AG04449 (cell line): ENCODE data around the gene CDC42EP1.
"Not testable (repeated sequence)": the region's sequence is repeated elsewhere in the genome, so short reads cannot be mapped to it uniquely, and the experiment has no call there.

Source experiments
- CTCF ChIA-PET: fragments of 350-600 bp; formaldehyde crosslinking; extraction: SDS; loops from one replicate; lab custom pipeline; 2021; ENCODE audit warnings: antibody characterized with exemption; lab: Yijun Ruan, JAX
- POLR2A ChIA-PET: fragments of 400-600, 350-600 bp; formaldehyde crosslinking; extraction: SDS; loops from one replicate; lab custom pipeline; 2020; ENCODE audit warnings: antibody characterized with exemption, inconsistent platforms; lab: Yijun Ruan, JAX
- DNase-seq: peaks from one replicate; pipeline ENCODE4 v3.0.0-alpha.2; 2010; ENCODE audit warnings: low read depth, low spot score
- H3K4me3 ChIP-seq: 2 replicates; pipeline ENCODE4 v1.5.1; 2011; ENCODE audit warnings: low read depth, mild to moderate bottlenecking, control low read depth, low read length
- TF ChIP-seq, protein P1 (sequence below): IDR thresholded peaks from one replicate; pipeline ENCODE4 v1.5.1; 2011; ENCODE audit warnings: mild to moderate bottlenecking, moderate library complexity, low read length, control low read depth, inconsistent platforms; ENCODE audit not compliant: insufficient read depth; ENCODE audit errors: missing control alignments

Gene CDC42EP1

DNA sequence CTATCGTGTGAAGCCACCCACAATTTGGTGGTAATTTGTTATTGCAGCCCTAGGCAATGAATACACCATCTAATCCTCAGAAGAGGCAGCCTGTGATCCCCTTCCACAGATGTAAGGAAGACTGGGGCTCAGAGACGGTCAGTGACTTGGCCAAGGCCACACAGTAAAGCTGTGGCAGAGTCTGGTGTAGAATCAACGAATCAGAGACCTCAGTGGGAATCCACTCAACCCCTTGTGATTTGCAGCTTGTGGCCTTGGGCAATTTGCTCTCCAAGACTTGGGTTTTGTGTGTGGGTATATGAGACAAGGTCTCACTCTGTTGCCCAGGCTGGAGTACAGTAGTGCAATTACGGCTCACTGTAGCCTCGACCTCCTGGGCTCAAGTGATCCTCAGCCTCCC lies 17.7 kb downstream of the CDC42EP1 start:
- ChIA-PET POLR2A (no interaction called here), CTCF (interaction anchor here (1.4 to 6.1 kb wide), 2 partner anchors 11 to 14 kb away, joined by 4 to 52 read pairs; no protein-coding TSS in a partner anchor)
- TF ChIP-seq, protein P1, sequence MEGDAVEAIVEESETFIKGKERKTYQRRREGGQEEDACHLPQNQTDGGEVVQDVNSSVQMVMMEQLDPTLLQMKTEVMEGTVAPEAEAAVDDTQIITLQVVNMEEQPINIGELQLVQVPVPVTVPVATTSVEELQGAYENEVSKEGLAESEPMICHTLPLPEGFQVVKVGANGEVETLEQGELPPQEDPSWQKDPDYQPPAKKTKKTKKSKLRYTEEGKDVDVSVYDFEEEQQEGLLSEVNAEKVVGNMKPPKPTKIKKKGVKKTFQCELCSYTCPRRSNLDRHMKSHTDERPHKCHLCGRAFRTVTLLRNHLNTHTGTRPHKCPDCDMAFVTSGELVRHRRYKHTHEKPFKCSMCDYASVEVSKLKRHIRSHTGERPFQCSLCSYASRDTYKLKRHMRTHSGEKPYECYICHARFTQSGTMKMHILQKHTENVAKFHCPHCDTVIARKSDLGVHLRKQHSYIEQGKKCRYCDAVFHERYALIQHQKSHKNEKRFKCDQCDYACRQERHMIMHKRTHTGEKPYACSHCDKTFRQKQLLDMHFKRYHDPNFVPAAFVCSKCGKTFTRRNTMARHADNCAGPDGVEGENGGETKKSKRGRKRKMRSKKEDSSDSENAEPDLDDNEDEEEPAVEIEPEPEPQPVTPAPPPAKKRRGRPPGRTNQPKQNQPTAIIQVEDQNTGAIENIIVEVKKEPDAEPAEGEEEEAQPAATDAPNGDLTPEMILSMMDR = no peak
- H3K4me3 ChIP-seq = no peak overlapping the region
- no peak for DNase-seq

DNA sequence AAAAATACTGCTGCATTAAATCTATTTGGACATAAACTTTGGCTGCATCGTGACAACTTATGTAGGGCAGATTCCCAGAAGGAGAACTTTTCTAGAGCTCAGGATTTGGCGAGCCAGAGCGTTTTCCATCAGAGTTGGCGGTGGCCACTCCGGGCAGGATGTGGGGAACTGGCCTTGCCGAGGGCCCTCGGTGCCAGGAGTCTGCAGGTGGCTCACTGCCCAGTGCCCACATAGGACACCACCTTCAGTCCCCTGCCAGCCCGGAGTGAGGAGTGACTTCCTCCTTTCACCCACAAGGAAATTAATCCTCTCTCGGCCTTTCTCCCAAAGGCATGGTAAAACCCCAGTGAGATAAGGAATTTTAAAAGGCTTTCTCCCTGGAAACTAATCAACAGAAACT lies 21.2 kb downstream of the CDC42EP1 start:
- ChIA-PET POLR2A (no interaction called here), CTCF (interaction anchor here (2.2 to 19.7 kb wide), 4 partner anchors 10 to 36 kb away, joined by 9 to 591 read pairs (median 34); no protein-coding TSS in a partner anchor)
- H3K4me3 ChIP-seq = no peak overlapping the region
- no peak for DNase-seq
- TF ChIP-seq, protein P1 = no peak

DNA sequence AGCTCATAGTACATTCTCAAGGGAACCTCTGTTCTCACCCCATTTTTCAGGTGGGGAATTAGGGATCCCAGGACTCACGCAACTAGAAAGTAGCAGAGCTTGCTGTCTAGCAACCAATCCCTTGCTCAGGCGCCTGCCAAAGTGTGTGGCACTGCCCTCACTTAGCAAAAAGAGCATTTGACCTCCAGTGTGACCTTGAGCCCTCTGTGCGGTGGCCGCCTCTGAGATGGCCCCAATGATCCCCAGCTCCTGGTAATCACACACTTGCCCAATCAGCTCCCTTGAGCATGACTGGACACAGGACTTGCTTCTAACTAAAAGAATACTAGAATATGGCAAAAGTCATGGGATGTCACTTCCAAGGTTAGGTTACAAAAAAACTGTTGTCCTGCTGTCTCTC lies 22.2 kb downstream of the CDC42EP1 start:
- TF ChIP-seq, protein P1 = no peak
- ChIA-PET CTCF (interaction anchor here (0.9 to 19.7 kb wide), 11 partner anchors 9 to 209 kb away, joined by 3 to 591 read pairs (median 3); no protein-coding TSS in a partner anchor), POLR2A (interaction anchor here (0.7 kb wide), 1 partner anchor 8 kb away, joined by 3 read pairs; no protein-coding TSS in a partner anchor)
- DNase-seq = no peak
- H3K4me3 ChIP-seq = no peak overlapping the region

DNA sequence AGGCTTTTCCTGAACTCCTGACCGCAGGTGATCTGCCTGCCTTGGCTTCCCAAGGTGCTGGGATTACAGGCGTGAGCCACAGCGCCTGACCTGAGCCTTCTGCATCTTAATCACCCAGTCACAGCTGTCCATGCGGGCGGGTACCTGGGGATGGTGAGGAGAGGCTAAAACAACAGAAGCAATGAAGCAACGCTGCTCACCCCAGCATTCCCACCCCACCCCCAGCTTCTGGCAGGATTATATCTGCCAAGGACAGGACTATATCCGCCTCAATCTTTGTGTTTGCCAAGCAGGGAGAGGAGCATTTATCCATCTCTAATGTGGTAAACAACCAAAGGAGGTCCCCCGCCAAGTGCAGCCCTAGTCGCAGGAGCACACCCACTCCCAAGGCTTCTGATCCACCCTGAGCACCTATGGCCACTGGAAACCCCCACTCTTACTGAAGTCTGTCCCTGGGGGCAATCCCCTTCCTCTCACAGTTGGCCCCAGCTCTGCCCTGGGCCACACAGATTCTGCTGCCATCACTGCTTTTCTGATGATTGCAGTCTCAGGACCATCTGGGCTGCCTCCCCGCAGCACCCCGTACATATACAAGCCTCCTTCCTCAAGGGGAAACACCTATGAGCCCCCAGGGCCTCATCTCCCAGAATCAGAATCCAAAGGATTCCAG lies 28.4 kb downstream of the CDC42EP1 start:
- ChIA-PET CTCF (interaction anchor here (5.4 to 19.7 kb wide), 3 partner anchors 16 to 43 kb away, joined by 171 to 591 read pairs (median 174); partner anchors contain the start of gene GGA1), POLR2A (no interaction called here)

DNA sequence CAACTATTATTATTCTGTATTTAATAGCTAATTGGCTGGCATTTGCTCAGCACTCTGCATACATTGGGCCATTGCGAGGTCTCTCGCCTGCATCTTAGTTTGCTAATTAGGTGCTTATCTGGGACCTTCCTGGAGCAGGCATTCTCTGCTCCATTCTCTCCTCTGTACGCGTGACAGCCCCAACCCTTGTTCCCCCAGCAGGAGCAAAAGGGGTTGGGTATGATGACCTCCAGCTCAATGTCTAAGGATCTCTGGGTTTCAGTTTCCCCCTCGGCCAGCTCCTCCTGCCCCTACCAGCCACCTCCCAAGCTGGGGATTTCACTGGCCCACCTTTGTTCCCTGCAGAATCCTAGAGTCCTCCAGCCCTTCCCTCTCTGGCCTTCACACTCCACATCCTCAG lies 29.4 kb downstream of the CDC42EP1 start:
- TF ChIP-seq, protein P1 = no peak
- CTCF ChIA-PET = interaction anchor here (1.1 to 19.7 kb wide), 5 partner anchors 8 to 54 kb away, joined by 3 to 591 read pairs (median 171); partner anchors contain the start of genes GGA1 and LGALS2
- no peak for DNase-seq
- no peak overlapping the region for H3K4me3 ChIP-seq
- POLR2A ChIA-PET = no interaction called here

More for the DNA sequence above, 28.4 kb downstream of the CDC42EP1 start:
- TF ChIP-seq, protein P1 = no peak
- no peak overlapping the region for H3K4me3 ChIP-seq
- no peak for DNase-seq

DNA sequence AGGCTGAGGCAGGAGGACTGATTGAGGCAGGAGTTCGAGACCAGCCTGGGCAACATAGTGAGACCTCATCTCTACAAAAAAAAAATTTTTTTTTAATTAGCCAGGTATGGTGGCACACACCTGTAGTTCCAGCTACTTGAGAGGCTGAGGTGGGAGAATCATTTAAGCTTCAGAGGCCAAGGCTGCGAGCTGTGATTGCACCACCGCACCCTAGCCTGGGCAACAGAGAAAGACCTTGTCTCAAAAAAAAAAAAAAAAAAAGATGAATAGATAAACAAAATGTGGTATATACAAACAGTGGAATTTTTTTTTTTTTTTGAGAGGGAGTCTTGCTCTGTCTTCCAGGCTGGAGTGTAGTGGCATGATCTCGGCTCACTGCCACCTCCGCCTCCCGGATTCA lies 30.8 kb downstream of the CDC42EP1 start:
- POLR2A ChIA-PET = interaction anchor here (0.6 kb wide), 1 partner anchor 11 kb away, joined by 3 read pairs; no protein-coding TSS in a partner anchor
- CTCF ChIA-PET = interaction anchor here (1.2 to 19.7 kb wide), 8 partner anchors 9 to 274 kb away, joined by 3 to 591 read pairs (median 35); partner anchors contain the start of genes CDC42EP1, GGA1 and LGALS2
- not testable (repeated sequence) for DNase-seq, H3K4me3 ChIP-seq
